Limb (tissue), 2 donors: ENCODE results near the gene ASIC1.

ENCODE experiments used
- DNase-seq, 2 donors: peaks; one replicate each; pipeline ENCODE4 v3.0.0-alpha.2; 2016; ENCODE audit errors: extremely low spot score in 2 of 2

The ASIC1 gene

GRCh38 chr12:50040657-50041056 is 16.7 kb upstream of the ASIC1 start:
- DNase-seq = no peak

- no peak for DNase-seq
Measured at GRCh38 chr12:50041062-50041860, 16.1 kb upstream of the ASIC1 start.

GRCh38 chr12:50041962-50042361 is 15.4 kb upstream of the ASIC1 start:
- DNase-seq = no peak

DNA sequence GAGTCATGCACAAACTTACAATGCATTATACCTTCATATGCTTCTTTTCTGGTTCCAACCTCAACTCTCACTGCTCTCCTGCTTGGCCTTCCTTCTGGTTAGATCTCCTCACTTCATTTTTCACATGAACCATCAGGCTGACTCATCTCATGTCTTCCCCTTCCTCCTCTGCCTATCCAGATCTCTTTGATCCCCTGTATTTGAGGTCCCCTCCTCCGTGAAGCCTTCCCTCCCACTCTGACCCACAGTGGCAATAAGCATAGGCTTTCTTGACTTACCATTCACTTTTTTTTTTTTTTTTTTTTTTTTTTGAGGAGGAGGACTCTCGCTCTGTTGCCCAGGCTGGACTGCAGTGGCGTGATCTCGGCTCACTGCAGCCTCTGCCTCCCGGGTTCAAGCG is 14.7 kb upstream of the ASIC1 start:
- no peak for DNase-seq

GRCh38 chr12:50043308-50043707 is 14.1 kb upstream of the ASIC1 start:
- DNase-seq = no peak

GRCh38 chr12:50043854-50044253 is 13.5 kb upstream of the ASIC1 start:
- no peak for DNase-seq

DNA sequence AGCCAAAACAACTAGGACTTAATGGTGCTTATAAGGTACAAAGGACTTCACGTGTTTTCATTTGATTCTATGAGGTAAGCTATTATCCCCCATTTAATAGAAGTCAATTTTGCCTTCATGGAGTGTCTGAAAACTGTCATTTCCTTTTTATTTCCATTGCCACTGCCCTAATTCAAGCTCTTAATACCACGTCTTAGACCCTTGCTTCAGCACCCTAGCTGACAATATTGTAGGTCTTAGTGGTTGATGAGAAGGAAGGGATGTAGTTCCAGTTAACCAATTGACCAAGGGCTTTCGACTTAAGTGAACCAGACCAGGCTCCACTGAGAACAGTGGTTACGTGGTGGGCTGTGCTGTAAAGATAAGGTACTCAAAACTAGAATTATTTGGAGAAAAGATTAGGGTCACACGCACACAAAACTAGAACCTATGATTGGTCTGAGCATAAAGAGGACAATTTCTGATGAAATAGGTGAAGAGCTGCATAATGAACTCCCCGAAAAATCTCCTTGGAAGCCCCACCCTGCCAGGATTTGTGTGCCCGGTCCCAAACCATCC is 9.6 kb upstream of the ASIC1 start:
- DNase-seq = no peak

GRCh38 chr12:50049254-50050118 is 7.9 kb upstream of the ASIC1 start:
- no peak for DNase-seq

DNA sequence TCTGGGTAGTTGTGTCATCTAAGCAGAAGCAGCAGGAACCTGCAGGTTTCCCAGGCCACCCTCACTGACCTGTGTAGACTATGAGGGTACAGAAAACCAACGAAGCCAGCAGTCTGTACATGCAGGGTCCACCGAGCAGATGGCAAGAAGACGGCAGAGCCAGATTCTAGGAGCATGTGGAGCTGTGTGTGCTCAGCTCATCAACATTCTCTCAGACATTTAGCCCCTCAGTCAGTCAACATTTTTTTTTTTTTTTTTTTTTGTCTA is 7.3 kb upstream of the ASIC1 start:
- DNase-seq = no peak

DNA sequence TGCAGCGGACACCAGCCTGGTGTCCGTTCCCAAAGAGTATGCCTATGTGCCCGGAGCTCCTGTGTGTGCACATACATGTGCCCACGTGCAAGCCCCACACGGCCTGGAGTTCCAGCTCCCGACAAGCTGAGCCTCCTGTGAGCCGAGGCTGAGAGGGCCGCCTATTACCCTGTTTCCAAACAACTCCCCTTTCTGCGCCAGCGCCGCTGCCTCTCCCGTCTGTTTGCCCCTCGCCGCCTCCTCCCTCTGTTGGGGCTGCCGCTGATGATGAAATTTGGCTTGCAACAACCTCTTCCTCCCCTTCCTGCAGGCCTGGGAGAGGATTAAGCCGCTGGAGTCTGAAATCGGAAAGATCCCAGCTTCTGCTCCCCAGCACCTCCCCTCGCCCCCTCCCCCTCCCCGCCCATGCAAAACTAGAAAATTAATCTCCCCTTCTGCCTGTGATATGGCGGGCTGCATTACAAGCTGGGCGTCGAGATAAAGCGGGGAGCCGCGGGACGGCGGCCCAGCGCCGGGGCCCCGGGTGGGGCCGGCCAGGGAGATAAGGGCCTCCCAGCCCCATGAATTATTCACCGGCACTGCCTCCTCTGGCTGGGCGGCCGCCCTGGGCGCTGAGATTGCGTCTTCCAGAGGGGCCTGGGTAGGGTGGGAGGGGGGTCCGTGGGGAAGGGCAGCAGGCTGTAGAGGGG is 6.8 kb upstream of the ASIC1 start:
- peak; percentile 60 to 69 for DNase-seq

GRCh38 chr12:50051101-50051806 is 6.1 kb upstream of the ASIC1 start:
- DNase-seq = no peak

- no peak for DNase-seq
Measured at GRCh38 chr12:50052544-50052943, 4.9 kb upstream of the ASIC1 start.

DNA sequence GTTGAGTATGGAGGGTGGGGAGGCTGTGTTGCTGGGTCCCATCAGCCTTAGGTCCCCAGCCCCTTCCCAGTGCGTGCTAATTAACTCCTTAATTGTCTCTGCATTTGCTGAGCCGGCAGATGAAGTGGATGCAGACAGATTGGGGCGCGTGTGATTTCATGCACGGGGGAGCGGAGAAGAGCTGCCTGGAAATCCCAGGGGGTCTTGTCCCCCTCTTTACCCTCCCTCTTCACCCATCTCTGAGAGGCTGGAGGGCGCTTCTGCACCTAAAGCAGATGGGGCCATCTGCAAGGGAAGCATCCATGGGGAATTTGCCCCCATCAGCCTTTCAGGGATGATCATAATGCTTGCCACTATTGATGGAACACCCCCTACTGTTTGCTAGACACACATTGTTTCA is 4.4 kb upstream of the ASIC1 start:
- DNase-seq = no peak

DNA sequence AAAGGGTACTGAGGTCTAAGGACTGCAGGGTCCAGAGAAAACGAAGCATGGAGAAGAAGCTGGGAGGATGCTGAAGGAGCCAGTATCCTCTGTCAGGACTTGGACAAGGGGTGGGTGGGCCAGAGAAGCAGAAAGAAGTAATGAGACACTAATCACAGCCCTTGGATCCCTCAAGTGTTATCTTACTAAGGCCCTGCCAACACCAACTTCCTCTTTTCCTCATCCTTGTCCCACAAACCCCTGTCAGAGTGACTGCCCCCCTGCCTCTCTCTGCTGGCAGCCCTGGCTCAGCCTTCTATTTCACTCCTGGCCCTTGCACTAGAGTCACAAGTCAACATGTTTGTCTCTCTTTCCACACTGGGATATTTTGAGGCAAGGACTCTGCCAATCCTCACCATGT is 3.8 kb upstream of the ASIC1 start:
- DNase-seq = no peak

- DNase-seq = peak; percentile 54 to 76
Measured at GRCh38 chr12:50055831-50056638, 1.4 kb upstream of the ASIC1 start.

GRCh38 chr12:50056639-50056976 is 788 bp upstream of the ASIC1 start:
- DNase-seq = no peak

GRCh38 chr12:50057896-50058670 is 687 bp downstream of the ASIC1 start:
- peak in 1 of 2 donors; percentile 57 for DNase-seq

- no peak for DNase-seq
Measured at GRCh38 chr12:50058743-50059312, 1.4 kb downstream of the ASIC1 start.

GRCh38 chr12:50059440-50060119 is 2.2 kb downstream of the ASIC1 start:
- no peak for DNase-seq
